ENCODE data around the gene NNT. TPM values are rescaled to one million over a fixed set of nuclear protein-coding genes. Genes with fewer than 3 reads are reported as not detected.
"Not testable (repeated sequence)": the region's sequence is repeated elsewhere in the genome, so short reads cannot be mapped to it uniquely, and the experiment has no call there.

The NNT gene
- total RNA-seq, 1 donor = 30.6 TPM

DNA sequence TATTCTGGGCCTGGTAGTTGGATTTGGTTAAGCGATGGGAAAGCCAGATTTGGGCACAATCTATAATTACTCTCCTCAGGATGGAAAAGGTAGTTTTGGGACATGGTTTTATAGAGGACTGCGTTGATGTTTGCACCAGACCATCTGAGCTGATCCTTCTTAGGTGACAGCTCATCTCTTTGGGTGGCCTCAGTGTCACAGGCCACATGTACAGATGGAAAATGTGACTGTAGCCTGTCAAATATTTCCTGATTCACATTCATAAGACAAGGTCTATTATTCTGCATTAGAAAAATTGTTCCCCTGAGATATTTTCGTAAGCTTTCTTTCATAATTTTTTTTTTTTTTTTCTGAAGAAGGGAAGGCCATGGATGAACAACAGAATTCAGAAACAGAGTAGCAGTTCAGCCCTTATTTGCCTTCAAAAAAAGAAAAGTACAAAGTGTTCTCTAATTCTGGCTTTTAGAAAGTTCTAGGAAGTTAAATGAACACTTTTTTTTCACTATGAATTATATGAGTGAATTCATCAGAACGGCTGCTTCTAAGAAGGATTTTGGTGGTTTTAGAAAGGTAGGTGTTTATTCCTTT, 81.0 kb downstream of the NNT start:
- no peak overlapping the region for H3K4me3 ChIP-seq (ENCODE audit: low read length)
- no peaks in the 10 kb centered on the region for H3K9me3 ChIP-seq (ENCODE audit: low read depth, low read length)
- no peaks in the 10 kb centered on the region for H3K27me3 ChIP-seq (ENCODE audit: insufficient read depth, low read length)
- no peaks in the 10 kb centered on the region for H3K4me1 ChIP-seq (ENCODE audit: insufficient read depth, low read length)

DNA sequence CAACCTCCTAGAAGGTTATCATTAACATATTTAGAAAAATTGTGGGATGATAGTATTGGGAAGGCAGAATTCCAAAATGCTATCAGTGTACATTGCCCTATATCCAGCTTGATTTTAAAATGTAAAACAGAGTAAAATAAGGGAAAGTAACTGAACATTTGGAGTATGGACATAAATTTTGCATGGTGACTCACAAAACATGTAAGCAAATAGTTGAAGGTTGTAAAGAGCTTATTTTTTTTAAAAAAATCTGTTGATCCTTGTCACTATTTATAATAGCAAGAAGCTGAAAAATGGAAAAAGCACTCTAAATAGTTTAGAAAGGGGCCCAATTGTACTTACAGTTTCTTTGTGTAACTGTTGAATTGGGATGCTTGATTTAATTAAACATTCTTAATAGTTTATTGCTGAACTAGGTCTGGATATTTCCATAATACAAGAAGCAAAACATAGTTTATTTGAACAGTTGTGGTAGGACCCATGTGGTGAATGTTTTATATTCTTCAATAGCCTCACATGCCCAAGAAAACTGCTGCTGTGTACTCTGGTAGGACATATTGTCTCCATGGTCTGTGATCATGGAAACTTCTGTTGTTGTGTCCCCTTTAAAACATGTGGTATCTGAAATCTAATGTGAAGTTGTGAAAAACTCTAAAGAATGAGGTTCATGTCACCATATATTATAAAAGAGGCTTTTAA, 82.4 kb downstream of the NNT start:
- H3K4me3 ChIP-seq (ENCODE audit: low read length) = no peak overlapping the region
- H3K9me3 ChIP-seq (ENCODE audit: low read depth, low read length) = no peaks in the 10 kb centered on the region
- H3K27me3 ChIP-seq (ENCODE audit: insufficient read depth, low read length) = no peaks in the 10 kb centered on the region
- H3K4me1 ChIP-seq (ENCODE audit: insufficient read depth, low read length) = no peaks in the 10 kb centered on the region

DNA sequence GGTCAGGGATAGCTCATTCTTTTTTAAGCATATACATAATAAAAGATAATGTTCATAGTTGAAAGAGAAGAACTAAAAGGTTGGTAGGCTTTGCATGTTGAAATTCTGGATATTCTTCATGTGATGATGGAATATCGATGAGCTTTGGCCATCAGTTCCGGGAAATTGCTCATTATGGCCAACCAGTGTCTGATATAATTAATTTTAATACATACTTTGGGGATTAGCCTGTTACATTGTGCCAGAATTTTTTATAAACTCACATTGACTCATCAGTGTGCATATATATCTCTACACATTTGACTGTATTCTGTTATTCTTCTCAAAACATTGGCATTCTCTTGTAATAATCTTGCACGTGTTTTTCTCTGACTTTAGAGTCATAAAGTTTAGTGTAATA, 84.3 kb downstream of the NNT start:
- Histone ChIP-seq H3K4me3 (ENCODE audit: low read length) (no peak overlapping the region), H3K4me1 (ENCODE audit: insufficient read depth, low read length) (no peaks in the 10 kb centered on the region), H3K9me3 (ENCODE audit: low read depth, low read length) (no peaks in the 10 kb centered on the region), H3K27me3 (ENCODE audit: insufficient read depth, low read length) (no peaks in the 10 kb centered on the region)

DNA sequence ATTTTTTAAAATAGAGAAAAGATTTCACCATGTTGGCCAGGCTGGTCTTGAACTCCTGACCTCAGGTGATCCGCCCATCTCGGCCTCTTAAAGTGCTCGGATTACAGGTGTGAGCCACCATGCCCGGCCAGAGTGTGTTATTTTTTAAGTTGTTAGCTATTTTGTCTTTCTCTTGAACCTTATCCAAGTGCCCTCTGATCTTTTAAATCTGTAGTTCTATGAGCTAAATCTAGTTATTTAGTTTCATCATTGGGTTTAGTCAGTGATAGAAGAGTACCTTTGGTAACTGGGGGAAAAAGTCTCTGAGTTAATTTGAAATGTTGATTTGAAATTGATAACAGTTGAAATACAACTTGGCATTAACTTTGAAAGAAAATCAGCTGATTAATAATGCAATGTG, 88.3 kb downstream of the NNT start:
- Histone ChIP-seq H3K4me1 (ENCODE audit: insufficient read depth, low read length) (no peaks in the 10 kb centered on the region), H3K27me3 (ENCODE audit: insufficient read depth, low read length) (no peaks in the 10 kb centered on the region), H3K9me3 (ENCODE audit: low read depth, low read length) (no peaks in the 10 kb centered on the region), H3K4me3 (ENCODE audit: low read length) (no peak overlapping the region)

GRCh38 chr5:43691893-43692292, 88.9 kb downstream of the NNT start:
- H3K9me3 ChIP-seq (ENCODE audit: low read depth, low read length) = no peaks in the 10 kb centered on the region
- no peaks in the 10 kb centered on the region for H3K27me3 ChIP-seq (ENCODE audit: insufficient read depth, low read length)
- H3K4me1 ChIP-seq (ENCODE audit: insufficient read depth, low read length) = no peaks in the 10 kb centered on the region
- no peak overlapping the region for H3K4me3 ChIP-seq (ENCODE audit: low read length)

GRCh38 chr5:43693411-43693810, 90.4 kb downstream of the NNT start:
- Histone ChIP-seq H3K4me1 (ENCODE audit: insufficient read depth, low read length) (no peaks in the 10 kb centered on the region), H3K27me3 (ENCODE audit: insufficient read depth, low read length) (no peaks in the 10 kb centered on the region), H3K9me3 (ENCODE audit: low read depth, low read length) (no peaks in the 10 kb centered on the region), H3K4me3 (ENCODE audit: low read length) (no peak overlapping the region)

GRCh38 chr5:43694027-43694426, 91.0 kb downstream of the NNT start:
- Histone ChIP-seq H3K9me3 (ENCODE audit: low read depth, low read length) (no peaks in the 10 kb centered on the region), H3K27me3 (ENCODE audit: insufficient read depth, low read length) (no peaks in the 10 kb centered on the region), H3K4me3 (ENCODE audit: low read length) (no peak overlapping the region), H3K4me1 (ENCODE audit: insufficient read depth, low read length) (no peaks in the 10 kb centered on the region)

- not testable (repeated sequence) for H3K4me3 ChIP-seq (ENCODE audit: low read length); H3K4me1 ChIP-seq (ENCODE audit: insufficient read depth, low read length); H3K9me3 ChIP-seq (ENCODE audit: low read depth, low read length); H3K27me3 ChIP-seq (ENCODE audit: insufficient read depth, low read length)
Observed at GRCh38 chr5:43696444-43696843, 93.5 kb downstream of the NNT start.

- Histone ChIP-seq H3K4me1 (ENCODE audit: insufficient read depth, low read length) (no peaks in the 10 kb centered on the region), H3K4me3 (ENCODE audit: low read length) (no peak overlapping the region), H3K27me3 (ENCODE audit: insufficient read depth, low read length) (no peaks in the 10 kb centered on the region), H3K9me3 (ENCODE audit: low read depth, low read length) (no peaks in the 10 kb centered on the region)
Observed at GRCh38 chr5:43699910-43700309, 96.9 kb downstream of the NNT start.

GRCh38 chr5:43700601-43701000, 97.6 kb downstream of the NNT start:
- no peaks in the 10 kb centered on the region for H3K27me3 ChIP-seq (ENCODE audit: insufficient read depth, low read length)
- H3K9me3 ChIP-seq (ENCODE audit: low read depth, low read length) = no peaks in the 10 kb centered on the region
- no peaks in the 10 kb centered on the region for H3K4me1 ChIP-seq (ENCODE audit: insufficient read depth, low read length)
- H3K4me3 ChIP-seq (ENCODE audit: low read length) = no peak overlapping the region

- H3K4me3 ChIP-seq (ENCODE audit: low read length) = no peak overlapping the region
- H3K27me3 ChIP-seq (ENCODE audit: insufficient read depth, low read length) = no peaks in the 10 kb centered on the region
- no peaks in the 10 kb centered on the region for H3K9me3 ChIP-seq (ENCODE audit: low read depth, low read length)
- no peaks in the 10 kb centered on the region for H3K4me1 ChIP-seq (ENCODE audit: insufficient read depth, low read length)
Observed at GRCh38 chr5:43701227-43701626, 98.2 kb downstream of the NNT start.

- no peak overlapping the region for H3K4me3 ChIP-seq (ENCODE audit: low read length)
- H3K27me3 ChIP-seq (ENCODE audit: insufficient read depth, low read length) = no peaks in the 10 kb centered on the region
- H3K4me1 ChIP-seq (ENCODE audit: insufficient read depth, low read length) = no peaks in the 10 kb centered on the region
- no peaks in the 10 kb centered on the region for H3K9me3 ChIP-seq (ENCODE audit: low read depth, low read length)
Observed at GRCh38 chr5:43702293-43702692, 99.3 kb downstream of the NNT start.

GRCh38 chr5:43702815-43703214, 99.8 kb downstream of the NNT start:
- H3K27me3 ChIP-seq (ENCODE audit: insufficient read depth, low read length) = no peaks in the 10 kb centered on the region
- no peaks in the 10 kb centered on the region for H3K4me1 ChIP-seq (ENCODE audit: insufficient read depth, low read length)
- H3K4me3 ChIP-seq (ENCODE audit: low read length) = no peak overlapping the region
- H3K9me3 ChIP-seq (ENCODE audit: low read depth, low read length) = no peaks in the 10 kb centered on the region

- H3K4me1 ChIP-seq (ENCODE audit: insufficient read depth, low read length) = no peaks in the 10 kb centered on the region
- no peaks in the 10 kb centered on the region for H3K27me3 ChIP-seq (ENCODE audit: insufficient read depth, low read length)
- no peaks in the 10 kb centered on the region for H3K9me3 ChIP-seq (ENCODE audit: low read depth, low read length)
- no peak overlapping the region for H3K4me3 ChIP-seq (ENCODE audit: low read length)
Observed at GRCh38 chr5:43704243-43704642, 101.3 kb downstream of the NNT start.

DNA sequence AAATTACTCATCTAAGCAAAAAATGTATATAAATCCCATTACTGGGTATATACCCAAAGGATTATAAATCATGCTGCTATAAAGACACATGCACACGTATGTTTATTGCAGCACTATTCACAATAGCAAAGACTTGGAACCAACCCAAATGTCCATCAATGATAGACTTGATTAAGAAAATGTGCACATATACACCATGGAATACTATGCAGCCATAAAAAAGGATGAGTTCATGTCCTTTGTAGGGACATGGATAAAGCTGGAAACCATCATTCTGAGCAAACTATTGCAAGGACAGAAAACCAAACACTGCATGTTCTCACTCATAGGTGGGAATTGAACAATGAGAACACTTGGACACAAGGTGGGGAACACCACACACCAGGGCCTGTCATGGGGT, 103.6 kb downstream of the NNT start:
- not testable (repeated sequence) for H3K9me3 ChIP-seq (ENCODE audit: low read depth, low read length); H3K4me3 ChIP-seq (ENCODE audit: low read length); H3K27me3 ChIP-seq (ENCODE audit: insufficient read depth, low read length); H3K4me1 ChIP-seq (ENCODE audit: insufficient read depth, low read length)

DNA sequence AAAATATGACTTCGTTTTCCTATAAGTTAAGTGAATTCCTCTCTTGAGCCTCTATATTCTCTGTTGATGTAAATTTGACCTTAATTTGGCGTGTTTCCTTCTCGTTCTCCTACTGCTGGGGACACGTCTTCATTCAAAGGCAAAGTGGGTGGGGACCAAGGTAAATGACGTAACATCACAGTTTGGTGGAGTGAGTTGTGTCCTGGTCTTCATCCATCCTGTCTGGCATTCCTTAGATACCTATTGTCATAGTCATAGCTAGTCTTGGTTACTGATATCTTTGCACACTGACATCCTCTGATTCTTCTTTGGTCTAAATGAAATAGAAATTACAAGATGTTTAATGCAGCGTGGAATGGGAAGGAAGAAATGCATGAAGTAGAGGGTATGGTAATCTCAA, 108.5 kb downstream of the NNT start:
- Histone ChIP-seq H3K4me1 (ENCODE audit: insufficient read depth, low read length) (no peaks in the 10 kb centered on the region), H3K27me3 (ENCODE audit: insufficient read depth, low read length) (no peaks in the 10 kb centered on the region), H3K9me3 (ENCODE audit: low read depth, low read length) (no peaks in the 10 kb centered on the region), H3K4me3 (ENCODE audit: low read length) (no peak overlapping the region)

Data from mononuclear cell (primary cell).